ENCODE data around the gene ADH6.

- TF ChIP-seq ZNF850 (CRISPR knock-in tag; conservative IDR thresholded peaks at IDR 0.05) (no peak), ZBTB14 (CRISPR knock-in tag; IDR thresholded peaks at IDR 0.05) (no peak), ZNF329 (CRISPR knock-in tag; IDR thresholded peaks at IDR 0.05; ENCODE audit: low read depth) (no peak), SMAD3 (CRISPR knock-in tag; IDR thresholded peaks at IDR 0.05) (no peak)
These were observed 33.5 kb downstream of the ADH6 start for GRCh38 chr4:99185581-99185980.

All from HepG2 (cell line).